Ishikawa (cell line): ENCODE data around the gene MAGEF1.

Experiments used
- CEBPB ChIP-seq: IDR thresholded peaks from 2 replicates; pipeline ENCODE4 v1.6.1; 2012
- CREB1 ChIP-seq: IDR thresholded peaks from 2 replicates; pipeline ENCODE4 v1.6.1; 2012; ENCODE audit warnings: low read depth
- EP300 ChIP-seq: IDR thresholded peaks from 2 replicates; pipeline ENCODE4 v1.6.1; 2012; ENCODE audit warnings: borderline replicate concordance
- FOXM1 ChIP-seq: IDR thresholded peaks from 2 replicates; pipeline ENCODE4 v1.6.1; 2012; ENCODE audit warnings: low read depth, borderline replicate concordance
- RAD21 ChIP-seq: IDR thresholded peaks from 2 replicates; pipeline ENCODE4 v1.6.1; 2012; ENCODE audit warnings: low read depth
- TAF1 ChIP-seq: IDR thresholded peaks from 2 replicates; pipeline ENCODE4 v1.6.1; 2012; ENCODE audit warnings: low read depth, mild to moderate bottlenecking
- TEAD4 ChIP-seq: IDR thresholded peaks from 2 replicates; pipeline ENCODE4 v1.6.1; 2012
- ZBTB7A ChIP-seq: IDR thresholded peaks from 2 replicates; pipeline ENCODE4 v1.6.1; 2012; ENCODE audit warnings: low read depth
- TF ChIP-seq, protein P1 (sequence below): IDR thresholded peaks from 2 replicates; pipeline ENCODE4 v1.6.1; 2012; ENCODE audit warnings: low read depth, mild to moderate bottlenecking
- TF ChIP-seq, protein P2 (sequence below): IDR thresholded peaks from 2 replicates; pipeline ENCODE4 v1.6.1; 2012

DNA sequence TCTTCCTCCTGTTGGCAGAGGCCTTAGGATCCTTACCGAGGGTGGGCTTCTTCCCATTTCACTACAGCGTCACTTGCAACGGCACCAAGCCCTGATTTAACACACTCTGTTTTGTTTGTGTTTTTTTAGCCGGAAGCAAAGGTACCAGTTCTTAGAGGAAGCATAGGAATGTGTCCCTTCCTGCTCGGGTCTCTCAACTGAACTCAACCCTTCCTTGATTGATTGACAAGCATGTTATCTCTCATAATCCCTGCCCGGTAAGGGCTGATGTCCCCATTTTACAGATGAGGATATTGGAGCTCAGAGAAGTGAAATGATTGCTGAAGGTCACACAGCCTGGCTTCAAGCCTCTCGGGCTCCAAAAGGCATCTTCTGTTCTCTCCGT, 26.6 kb upstream of the MAGEF1 start:
- TF ChIP-seq EP300, result no peak
- TF ChIP-seq, protein P1, sequence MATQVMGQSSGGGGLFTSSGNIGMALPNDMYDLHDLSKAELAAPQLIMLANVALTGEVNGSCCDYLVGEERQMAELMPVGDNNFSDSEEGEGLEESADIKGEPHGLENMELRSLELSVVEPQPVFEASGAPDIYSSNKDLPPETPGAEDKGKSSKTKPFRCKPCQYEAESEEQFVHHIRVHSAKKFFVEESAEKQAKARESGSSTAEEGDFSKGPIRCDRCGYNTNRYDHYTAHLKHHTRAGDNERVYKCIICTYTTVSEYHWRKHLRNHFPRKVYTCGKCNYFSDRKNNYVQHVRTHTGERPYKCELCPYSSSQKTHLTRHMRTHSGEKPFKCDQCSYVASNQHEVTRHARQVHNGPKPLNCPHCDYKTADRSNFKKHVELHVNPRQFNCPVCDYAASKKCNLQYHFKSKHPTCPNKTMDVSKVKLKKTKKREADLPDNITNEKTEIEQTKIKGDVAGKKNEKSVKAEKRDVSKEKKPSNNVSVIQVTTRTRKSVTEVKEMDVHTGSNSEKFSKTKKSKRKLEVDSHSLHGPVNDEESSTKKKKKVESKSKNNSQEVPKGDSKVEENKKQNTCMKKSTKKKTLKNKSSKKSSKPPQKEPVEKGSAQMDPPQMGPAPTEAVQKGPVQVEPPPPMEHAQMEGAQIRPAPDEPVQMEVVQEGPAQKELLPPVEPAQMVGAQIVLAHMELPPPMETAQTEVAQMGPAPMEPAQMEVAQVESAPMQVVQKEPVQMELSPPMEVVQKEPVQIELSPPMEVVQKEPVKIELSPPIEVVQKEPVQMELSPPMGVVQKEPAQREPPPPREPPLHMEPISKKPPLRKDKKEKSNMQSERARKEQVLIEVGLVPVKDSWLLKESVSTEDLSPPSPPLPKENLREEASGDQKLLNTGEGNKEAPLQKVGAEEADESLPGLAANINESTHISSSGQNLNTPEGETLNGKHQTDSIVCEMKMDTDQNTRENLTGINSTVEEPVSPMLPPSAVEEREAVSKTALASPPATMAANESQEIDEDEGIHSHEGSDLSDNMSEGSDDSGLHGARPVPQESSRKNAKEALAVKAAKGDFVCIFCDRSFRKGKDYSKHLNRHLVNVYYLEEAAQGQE, result no peak
- TF ChIP-seq RAD21, result no peak
- no peak for TF ChIP-seq TAF1
- TF ChIP-seq, protein P2, sequence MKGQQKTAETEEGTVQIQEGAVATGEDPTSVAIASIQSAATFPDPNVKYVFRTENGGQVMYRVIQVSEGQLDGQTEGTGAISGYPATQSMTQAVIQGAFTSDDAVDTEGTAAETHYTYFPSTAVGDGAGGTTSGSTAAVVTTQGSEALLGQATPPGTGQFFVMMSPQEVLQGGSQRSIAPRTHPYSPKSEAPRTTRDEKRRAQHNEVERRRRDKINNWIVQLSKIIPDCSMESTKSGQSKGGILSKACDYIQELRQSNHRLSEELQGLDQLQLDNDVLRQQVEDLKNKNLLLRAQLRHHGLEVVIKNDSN, result no peak
- TF ChIP-seq FOXM1, result no peak
- TF ChIP-seq TEAD4, result no peak
- no peak for TF ChIP-seq CEBPB
- TF ChIP-seq ZBTB7A, result no peak
- no peak for TF ChIP-seq CREB1
